Gastrocnemius medialis (tissue), 4 donors: ENCODE measurements around the gene PDE4D. TPM values are rescaled to one million over a fixed set of nuclear protein-coding genes. Genes with fewer than 3 reads are reported as not detected.
A peak's percentile ranks its signal among the peaks of the same experiment; 100 is the strongest.

Experiments
- ATAC-seq, 2 donors: fragments of 150-250 bp; one replicate each; pipeline ENCODE4 v1.9.1; 2016
- DNase-seq, 2 donors: peaks; one replicate each; pipeline ENCODE4 v3.0.0-alpha.2; 2019
- H3K27ac ChIP-seq, 4 donors: fragments of 200-600 bp; sonication (generic); 1 replicate in 1 of 4; 2 replicates in 3 of 4; pipeline ENCODE4 v1.5.1; 2016 to 2018; ENCODE audit warnings: mild to moderate bottlenecking in 2 of 4, moderate library complexity in 1 of 4
- H3K27me3 ChIP-seq, 3 donors: fragments of 200-600 bp; sonication (generic) in 2 of 3; 1 replicate in 1 of 3; 2 replicates in 2 of 3; pipeline versions ENCODE4 v1.5.1 to v1.6.0; 2016 to 2019; ENCODE audit warnings: mild to moderate bottlenecking in 1 of 3, moderate library complexity in 1 of 3
- H3K36me3 ChIP-seq, 2 donors: fragments of 200-600 bp; sonication (generic) in 1 of 2; one replicate each; pipeline ENCODE4 v1.5.1; 2017 to 2018
- H3K4me1 ChIP-seq, 2 donors: fragments of 200-600 bp; sonication (generic) in 1 of 2; one replicate each; pipeline ENCODE4 v1.5.1; 2016 to 2017; ENCODE audit warnings: mild to moderate bottlenecking in 2 of 2
- H3K4me3 ChIP-seq, 4 donors: fragments of 200-600 bp; sonication (generic) in 3 of 4; 1 replicate in 1 of 4; 2 replicates in 3 of 4; pipeline ENCODE4 v1.5.1; 2016 to 2019; ENCODE audit warnings: mild to moderate bottlenecking in 2 of 4
- H3K9me3 ChIP-seq, 3 donors: fragments of 200-600 bp; sonication (generic) in 2 of 3; 1 replicate in 1 of 3; 2 replicates in 2 of 3; pipeline ENCODE4 v1.5.1; 2016 to 2019
- CTCF ChIP-seq, 5 experiments: fragments of 450-650 bp in 3 of 5; fragments of 200-600 bp in 2 of 5; sonication (generic) in 2 of 5; IDR thresholded peaks in 4 of 5; conservative IDR thresholded peaks in 1 of 5; 1 replicate in 4 of 5; 2 replicates in 1 of 5; pipeline ENCODE4 v1.5.1; 2016 to 2019; ENCODE audit warnings: antibody characterized with exemption in 5 of 5, mild to moderate bottlenecking in 3 of 5, moderate library complexity in 3 of 5
- POLR2A ChIP-seq, 2 donors: fragments of 450-650 bp; IDR thresholded peaks; one replicate each; pipeline ENCODE4 v1.6.1; 2017; ENCODE audit warnings: antibody characterized with exemption in 2 of 2, mild to moderate bottlenecking in 2 of 2, moderate library complexity in 2 of 2
- in situ Hi-C, 4 donors: fragments of 200-750 bp; cut with MboI; loops; one replicate each; pipeline versions ENCODE4 v1.15.0 to v1.8.0; 2017; ENCODE audit warnings: low sequenced_read_pairs in 4 of 4
- intact Hi-C: fragments of 100-400 bp; cut with DNase I; formaldehyde crosslinking; loops from one replicate; pipeline ENCODE4 v1.15.1; 2023; ENCODE audit warnings: low total_unique reads
- total RNA-seq, 4 donors: library from RNA; depleted of rRNA; stranded (reverse); fragments of >200 nt; gene quantifications; one replicate each; pipeline versions ENCODE4 v1.1.0 to v1.2.3, GENCODE V29; 2016

PDE4D gene
- total RNA-seq, 4 donors from 2014 or later, result 133 to 223 (median 185) TPM

DNA sequence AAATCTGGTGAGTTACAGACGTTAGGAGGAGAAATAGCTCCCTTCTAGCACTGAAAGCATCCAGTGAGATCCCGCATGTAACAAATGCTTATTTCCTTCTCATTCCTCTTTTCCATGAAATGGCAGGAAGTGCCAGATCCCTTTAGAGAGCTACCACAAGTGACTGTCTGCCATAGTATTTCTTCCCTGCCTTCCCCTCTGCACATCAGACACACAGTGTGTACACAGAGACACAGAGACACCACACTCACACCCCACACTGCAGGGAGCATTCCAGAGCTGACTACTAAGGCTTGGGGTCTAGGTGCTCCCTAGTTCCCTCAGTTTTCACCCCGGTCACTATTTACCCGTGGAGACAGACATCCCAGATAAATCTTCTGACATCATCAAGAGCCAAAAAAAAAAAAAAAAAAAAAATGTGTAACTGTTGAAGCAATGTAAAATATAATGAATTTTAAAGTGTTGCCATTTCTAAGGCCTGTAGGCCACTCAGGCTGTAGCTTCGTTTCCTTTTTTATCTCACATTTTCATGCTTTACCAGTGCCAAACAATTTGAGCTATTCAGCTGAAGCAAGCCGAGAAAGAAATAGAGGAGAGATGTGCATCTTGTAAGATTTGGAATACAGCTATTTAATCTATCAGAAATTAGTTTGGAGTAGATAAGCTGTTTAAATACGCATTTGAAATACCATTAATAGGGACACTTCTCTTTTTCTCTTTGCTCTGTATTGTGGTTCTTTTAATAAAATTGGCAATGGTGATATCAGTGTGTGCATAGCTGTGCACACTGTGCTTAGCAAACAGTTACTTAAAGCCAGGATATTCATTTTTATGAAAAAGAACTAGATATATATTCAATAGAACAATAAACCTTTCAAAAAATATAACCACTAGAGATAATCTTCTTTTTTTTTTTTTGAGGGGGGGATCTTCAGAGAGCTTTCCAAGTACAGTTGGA lies 405.5 kb downstream of the PDE4D start:
- intact Hi-C loops (no loop called here), in situ Hi-C loops (no loop called here)
- ATAC-seq, result no peak
- no peaks in the 10 kb centered on the region for H3K36me3 ChIP-seq
- DNase-seq, result no peak
- H3K27me3 ChIP-seq, result no peaks in the 10 kb centered on the region
- H3K4me1 ChIP-seq, result peaks cover 32 to 51% of the 10 kb centered on the region in 2 donors
- TF ChIP-seq CTCF (IDR thresholded peaks at IDR 0.05 in 4 of 5, conservative IDR thresholded peaks at IDR 0.05 in 1 of 5), result no peak
- no peak for TF ChIP-seq POLR2A (IDR thresholded peaks at IDR 0.05)
- peak overlapping the region in 1 of 4 donors; percentile 2 for H3K27ac ChIP-seq
- no peak overlapping the region for H3K4me3 ChIP-seq
- H3K9me3 ChIP-seq, result no peaks in the 10 kb centered on the region

GRCh38 chr5:59487068-59487686 lies 406.3 kb downstream of the PDE4D start:
- Histone ChIP-seq H3K27ac (peak overlapping the region in 1 of 4 donors; percentile 2), H3K4me1 (peaks cover 32 to 51% of the 10 kb centered on the region in 2 donors), H3K36me3 (no peaks in the 10 kb centered on the region), H3K4me3 (no peak overlapping the region), H3K27me3 (no peaks in the 10 kb centered on the region), H3K9me3 (no peaks in the 10 kb centered on the region)
- TF ChIP-seq CTCF (IDR thresholded peaks at IDR 0.05 in 4 of 5, conservative IDR thresholded peaks at IDR 0.05 in 1 of 5) (no peak), POLR2A (IDR thresholded peaks at IDR 0.05) (no peak)
- no peak for DNase-seq
- in situ Hi-C loops (no loop called here), intact Hi-C loops (no loop called here)
- ATAC-seq, result no peak

DNA sequence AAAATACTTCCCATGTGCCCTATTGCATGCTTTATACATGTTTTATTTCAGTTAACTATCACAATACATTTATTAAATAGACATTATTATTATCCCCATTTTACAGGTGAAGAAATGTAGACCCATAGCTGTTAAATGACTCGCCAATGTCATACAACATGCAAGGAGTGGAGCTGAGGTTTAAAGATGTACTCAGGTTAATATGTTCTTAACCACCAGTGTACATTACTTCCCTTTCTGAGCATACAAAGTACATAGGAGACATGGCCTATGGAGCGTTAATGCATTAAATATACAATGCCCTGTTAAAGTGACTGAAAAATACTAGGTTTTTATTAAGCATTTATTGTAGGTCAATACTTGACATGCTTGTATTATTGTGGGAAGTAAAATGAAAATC lies 407.0 kb downstream of the PDE4D start:
- Histone ChIP-seq H3K4me1 (peaks cover 32 to 46% of the 10 kb centered on the region in 2 donors), H3K27ac (no peak overlapping the region), H3K4me3 (no peak overlapping the region), H3K27me3 (no peaks in the 10 kb centered on the region), H3K9me3 (no peaks in the 10 kb centered on the region), H3K36me3 (no peaks in the 10 kb centered on the region)
- intact Hi-C loops (no loop called here), in situ Hi-C loops (no loop called here)
- DNase-seq (no peak), ATAC-seq (no peak)
- TF ChIP-seq POLR2A (IDR thresholded peaks at IDR 0.05) (no peak), CTCF (IDR thresholded peaks at IDR 0.05 in 4 of 5, conservative IDR thresholded peaks at IDR 0.05 in 1 of 5) (no peak)

- Histone ChIP-seq H3K4me3 (no peak overlapping the region), H3K27me3 (no peaks in the 10 kb centered on the region), H3K27ac (no peak overlapping the region), H3K4me1 (peaks cover 32 to 41% of the 10 kb centered on the region in 2 donors), H3K36me3 (no peaks in the 10 kb centered on the region), H3K9me3 (no peaks in the 10 kb centered on the region)
- no peak for ATAC-seq
- in situ Hi-C loops (no loop called here), intact Hi-C loops (no loop called here)
- TF ChIP-seq CTCF (IDR thresholded peaks at IDR 0.05 in 4 of 5, conservative IDR thresholded peaks at IDR 0.05 in 1 of 5), result no peak
- TF ChIP-seq POLR2A (IDR thresholded peaks at IDR 0.05), result no peak
- no peak for DNase-seq
Measured at GRCh38 chr5:59485629-59486439, 407.7 kb downstream of the PDE4D start.
